Astrocyte of the spinal cord (primary cell): ENCODE measurements around the gene WDR37.
"Not testable (repeated sequence)": the region's sequence is repeated elsewhere in the genome, so short reads cannot be mapped to it uniquely, and the experiment has no call there.

Experiments
- DNase-seq: peaks from one replicate; pipeline ENCODE4 v3.0.0; 2011; ENCODE audit warnings: low read depth, low spot score
- H3K4me3 ChIP-seq: 2 replicates; pipeline ENCODE4 v1.5.1; 2011; ENCODE audit warnings: low read depth, mild to moderate bottlenecking, low read length, moderate library complexity
- in situ Hi-C: cut with HindIII; loops from 2 replicates; pipeline ENCODE4 v1.10.0; 2017; ENCODE audit warnings: low sequenced_read_pairs
- TF ChIP-seq, protein P1 (sequence below): IDR thresholded peaks from 2 replicates; pipeline ENCODE4 v1.5.1; 2012; ENCODE audit warnings: low read depth, mild to moderate bottlenecking, low read length, inconsistent platforms

The WDR37 gene

GRCh38 chr10:1026578-1026977 lies 29.6 kb upstream of the WDR37 start:
- in situ Hi-C loops = no loop called here
- TF ChIP-seq, protein P1, sequence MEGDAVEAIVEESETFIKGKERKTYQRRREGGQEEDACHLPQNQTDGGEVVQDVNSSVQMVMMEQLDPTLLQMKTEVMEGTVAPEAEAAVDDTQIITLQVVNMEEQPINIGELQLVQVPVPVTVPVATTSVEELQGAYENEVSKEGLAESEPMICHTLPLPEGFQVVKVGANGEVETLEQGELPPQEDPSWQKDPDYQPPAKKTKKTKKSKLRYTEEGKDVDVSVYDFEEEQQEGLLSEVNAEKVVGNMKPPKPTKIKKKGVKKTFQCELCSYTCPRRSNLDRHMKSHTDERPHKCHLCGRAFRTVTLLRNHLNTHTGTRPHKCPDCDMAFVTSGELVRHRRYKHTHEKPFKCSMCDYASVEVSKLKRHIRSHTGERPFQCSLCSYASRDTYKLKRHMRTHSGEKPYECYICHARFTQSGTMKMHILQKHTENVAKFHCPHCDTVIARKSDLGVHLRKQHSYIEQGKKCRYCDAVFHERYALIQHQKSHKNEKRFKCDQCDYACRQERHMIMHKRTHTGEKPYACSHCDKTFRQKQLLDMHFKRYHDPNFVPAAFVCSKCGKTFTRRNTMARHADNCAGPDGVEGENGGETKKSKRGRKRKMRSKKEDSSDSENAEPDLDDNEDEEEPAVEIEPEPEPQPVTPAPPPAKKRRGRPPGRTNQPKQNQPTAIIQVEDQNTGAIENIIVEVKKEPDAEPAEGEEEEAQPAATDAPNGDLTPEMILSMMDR = no peak
- no peak overlapping the region for H3K4me3 ChIP-seq
- DNase-seq = no peak

- no peak for DNase-seq
- in situ Hi-C loops = no loop called here
- TF ChIP-seq, protein P1 = no peak
- no peak overlapping the region for H3K4me3 ChIP-seq
Measured at GRCh38 chr10:1029838-1030237, 26.3 kb upstream of the WDR37 start.

DNA sequence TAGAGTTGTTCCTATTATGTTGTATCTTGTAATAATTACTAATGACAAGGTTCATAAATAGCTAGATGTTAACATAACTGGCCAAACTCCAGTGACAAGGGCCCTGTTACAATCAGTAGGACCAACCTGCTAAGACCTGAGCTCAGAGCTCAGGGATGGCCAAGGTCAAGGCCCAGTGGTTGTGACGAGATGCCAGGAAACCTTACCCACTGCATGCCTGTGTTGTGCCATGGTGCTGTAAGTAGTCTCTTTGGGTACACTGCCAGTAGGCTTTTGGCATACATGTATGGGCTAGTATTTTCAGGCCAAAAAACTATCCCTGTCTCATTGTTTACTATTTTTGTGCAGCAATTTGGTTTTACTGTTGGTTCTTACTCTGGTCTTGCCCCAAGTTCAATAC lies 22.6 kb upstream of the WDR37 start:
- in situ Hi-C loops = no loop called here
- TF ChIP-seq, protein P1 = no peak
- no peak overlapping the region for H3K4me3 ChIP-seq
- DNase-seq = no peak

DNA sequence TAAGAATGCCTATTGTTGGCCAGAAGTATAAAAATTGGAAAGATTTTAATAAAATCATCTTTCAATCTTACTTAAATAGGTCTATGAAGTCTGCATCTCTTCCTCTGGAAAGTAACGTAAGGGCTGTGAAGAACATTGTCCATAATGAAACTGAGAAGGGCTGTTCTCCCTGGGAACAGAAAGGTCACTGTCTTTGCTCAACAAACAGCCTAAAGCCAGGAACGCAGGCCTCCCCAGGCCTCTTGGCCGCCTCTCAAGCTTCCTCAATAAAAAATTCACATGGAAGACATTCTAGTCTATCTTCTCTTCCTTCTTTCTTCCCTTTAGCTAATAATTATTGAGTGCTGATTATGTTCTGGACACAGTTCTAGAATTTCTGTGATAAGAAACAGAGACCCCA lies 21.4 kb upstream of the WDR37 start:
- DNase-seq = no peak
- no peak overlapping the region for H3K4me3 ChIP-seq
- in situ Hi-C loops = no loop called here

DNA sequence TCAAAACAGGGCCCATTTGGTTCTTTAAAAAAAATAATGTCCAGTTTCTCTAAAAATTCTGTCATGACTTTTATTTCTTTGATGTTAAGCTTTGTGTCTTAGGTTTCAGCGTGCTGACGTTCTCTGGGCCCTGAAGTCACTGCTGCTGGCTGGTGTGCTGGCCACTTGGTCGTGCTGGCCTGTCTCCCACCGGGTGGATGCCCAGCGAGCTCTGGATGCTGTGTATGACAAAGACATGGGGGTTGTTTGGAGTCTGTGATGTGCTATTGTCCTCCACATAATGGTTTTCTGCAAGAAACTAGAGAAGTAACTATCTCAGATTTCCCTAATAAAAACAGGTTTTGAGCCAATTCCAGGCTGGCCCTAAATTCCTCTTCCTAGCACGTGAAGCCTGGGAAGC lies 21.0 kb upstream of the WDR37 start:
- in situ Hi-C loops = no loop called here
- TF ChIP-seq, protein P1 = no peak
- no peak overlapping the region for H3K4me3 ChIP-seq
- no peak for DNase-seq

More for the DNA sequence above, 21.4 kb upstream of the WDR37 start:
- TF ChIP-seq, protein P1 = no peak

DNA sequence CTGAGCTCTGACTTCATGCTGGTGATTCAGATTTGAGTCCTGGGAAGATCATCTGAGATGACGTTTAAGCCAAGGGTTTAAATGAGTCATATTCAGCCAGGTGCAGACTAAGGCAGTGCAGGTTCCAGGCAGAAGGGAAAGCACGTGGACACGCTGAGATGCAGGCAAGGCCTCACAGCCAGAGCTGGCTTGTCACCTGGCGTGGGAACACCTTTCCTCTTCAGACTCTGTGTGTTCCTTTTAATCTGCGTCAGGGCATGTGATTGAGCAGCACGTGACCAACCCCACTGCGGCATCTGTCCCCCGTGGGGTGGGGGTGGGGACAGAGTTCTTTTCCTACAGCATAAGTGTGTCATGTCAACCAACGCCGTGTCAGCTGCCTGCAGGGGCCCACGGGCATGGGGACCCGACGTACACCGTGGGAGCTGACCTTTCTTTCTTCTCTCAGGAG lies 19.8 kb upstream of the WDR37 start:
- no peak overlapping the region for H3K4me3 ChIP-seq
- DNase-seq = peak; percentile 38
- TF ChIP-seq, protein P1 = no peak
- in situ Hi-C loops = no loop called here

DNA sequence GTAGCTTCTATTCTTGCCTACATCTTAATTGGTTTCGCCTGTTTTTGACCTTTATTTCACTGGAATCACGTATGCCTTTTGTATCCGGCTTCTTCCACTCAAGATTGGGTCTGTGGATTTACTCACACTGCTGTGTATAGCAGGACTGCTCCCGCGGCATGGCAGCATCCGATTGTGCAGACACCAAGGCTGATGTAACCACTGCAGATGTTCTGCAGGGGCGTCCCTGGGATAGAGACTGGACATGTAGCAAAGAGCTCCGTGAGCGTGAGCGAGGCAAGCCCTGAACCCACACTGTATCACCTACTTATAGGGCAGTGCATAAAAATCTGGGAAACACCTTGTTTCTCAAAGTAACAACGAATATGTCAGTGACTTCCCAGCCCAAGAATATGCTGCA lies 19.1 kb upstream of the WDR37 start:
- DNase-seq = no peak
- TF ChIP-seq, protein P1 = no peak
- in situ Hi-C loops = no loop called here

DNA sequence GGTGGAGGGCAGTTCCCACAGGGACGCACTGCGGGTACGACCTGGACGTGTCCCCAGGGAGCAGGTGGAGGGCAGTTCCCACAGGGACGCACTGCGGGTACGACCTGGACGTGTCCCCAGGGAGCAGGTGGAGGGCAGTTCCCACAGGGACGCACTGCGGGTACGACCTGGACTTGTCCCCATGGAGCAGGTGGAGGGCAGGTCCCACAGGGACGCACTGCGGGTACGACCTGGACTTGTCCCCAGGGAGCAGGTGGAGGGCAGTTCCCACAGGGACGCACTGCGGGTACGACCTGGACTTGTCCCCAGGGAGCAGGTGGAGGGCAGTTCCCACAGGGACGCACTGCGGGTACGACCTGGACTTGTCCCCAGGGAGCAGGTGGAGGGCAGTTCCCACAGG lies 17.4 kb upstream of the WDR37 start:
- DNase-seq, H3K4me3 ChIP-seq, in situ Hi-C loops: not testable (repeated sequence)

More for the DNA sequence above, 19.1 kb upstream of the WDR37 start:
- no peak overlapping the region for H3K4me3 ChIP-seq
